Inflammatory macrophage (primary cell): Measurements from ENCODE around the gene NBEA.

ENCODE experiments used
- DNase-seq, 2 donors: peaks; one replicate each; pipeline ENCODE4 v3.0.0-alpha.2; 2020 to 2022

The NBEA gene

GRCh38 chr13:35475960-35476943 lies 534.2 kb downstream of the NBEA start, which contains the start of gene MAB21L1:
MAB21L1 (minus strand) TSS chr13:35476689; CDS start chr13:35476138, 551 bp downstream.
- DNase-seq = no peak

- DNase-seq = no peak
Measured at GRCh38 chr13:35477386-35477946, 535.4 kb downstream of the NBEA start.

GRCh38 chr13:35478271-35479037 lies 536.4 kb downstream of the NBEA start:
- DNase-seq = no peak

GRCh38 chr13:35479038-35479492 lies 537.0 kb downstream of the NBEA start:
- no peak for DNase-seq

GRCh38 chr13:35479706-35480105 lies 537.6 kb downstream of the NBEA start:
- DNase-seq = no peak

GRCh38 chr13:35480346-35480745 lies 538.3 kb downstream of the NBEA start:
- DNase-seq = no peak

- DNase-seq = no peak
Measured at GRCh38 chr13:35481777-35482176, 539.7 kb downstream of the NBEA start.

- DNase-seq = no peak
Measured at GRCh38 chr13:35482527-35482926, 540.5 kb downstream of the NBEA start.

- DNase-seq = no peak
Measured at GRCh38 chr13:35483761-35484160, 541.7 kb downstream of the NBEA start.

- no peak for DNase-seq
Measured at GRCh38 chr13:35484384-35484783, 542.3 kb downstream of the NBEA start.

- DNase-seq = no peak
Measured at GRCh38 chr13:35485424-35485823, 543.4 kb downstream of the NBEA start.

GRCh38 chr13:35489050-35489449 lies 547.0 kb downstream of the NBEA start:
- DNase-seq = no peak

- DNase-seq = peak; percentile 41 to 58
Measured at GRCh38 chr13:35496006-35496405, 553.9 kb downstream of the NBEA start.

GRCh38 chr13:35496761-35497386 lies 554.8 kb downstream of the NBEA start:
- peak; percentile 44 to 63 for DNase-seq

GRCh38 chr13:35498231-35498630 lies 556.2 kb downstream of the NBEA start:
- no peak for DNase-seq

GRCh38 chr13:35499196-35499662 lies 557.2 kb downstream of the NBEA start:
- DNase-seq = no peak

GRCh38 chr13:35499676-35500075 lies 557.6 kb downstream of the NBEA start:
- no peak for DNase-seq

- DNase-seq = no peak
Measured at GRCh38 chr13:35500144-35500543, 558.1 kb downstream of the NBEA start.

GRCh38 chr13:35501661-35502235 lies 559.7 kb downstream of the NBEA start:
- no peak for DNase-seq

- DNase-seq = no peak
Measured at GRCh38 chr13:35502456-35502855, 560.4 kb downstream of the NBEA start.

- peak; percentile 40 to 56 for DNase-seq
Measured at GRCh38 chr13:35512271-35512920, 570.3 kb downstream of the NBEA start.
